Stimulated activated CD8-positive, alpha-beta memory T cell treated with anti-CD3 and anti-CD28 coated beads, Interleukin-2, amount 100 ng/mL, for 48 hours (primary cell): ENCODE data around the gene SNIP1.
"Not testable (repeated sequence)": the region's sequence is repeated elsewhere in the genome, so short reads cannot be mapped to it uniquely, and the experiment has no call there.

Experiments used
- DNase-seq, 2 donors: peaks; one replicate each; pipeline ENCODE4 v3.0.0-alpha.2; 2020; ENCODE audit warnings: low read depth in 2 of 2

Gene SNIP1

GRCh38 chr1:37513795-37514349 is 40.2 kb downstream of the SNIP1 start:
- DNase-seq = peak; percentile 52 to 56

DNA sequence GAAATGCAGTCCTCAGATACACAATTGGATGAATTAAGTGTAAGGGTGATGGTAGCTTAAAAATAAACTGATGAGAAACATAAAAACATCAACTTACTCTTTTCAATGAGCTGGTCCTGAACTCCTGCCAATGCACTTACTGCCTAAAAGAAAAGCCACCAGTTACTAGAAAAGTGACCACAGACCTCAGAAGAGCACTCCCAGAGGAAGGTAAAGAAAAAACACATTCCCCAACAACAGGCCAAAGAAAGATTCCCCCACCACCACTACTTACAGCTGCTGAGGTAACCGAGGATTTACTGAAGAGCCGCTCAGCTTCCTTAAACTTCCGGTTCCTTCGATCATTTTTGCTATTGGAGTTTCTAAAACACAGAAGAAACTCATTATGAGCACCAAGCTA is 44.9 kb downstream of the SNIP1 start:
- no peak for DNase-seq

GRCh38 chr1:37506740-37507139 is 47.4 kb downstream of the SNIP1 start:
- no peak for DNase-seq

- DNase-seq = not testable (repeated sequence)
Measured at GRCh38 chr1:37502791-37503190, 51.3 kb downstream of the SNIP1 start.

GRCh38 chr1:37502104-37502503 is 52.0 kb downstream of the SNIP1 start:
- DNase-seq = no peak

DNA sequence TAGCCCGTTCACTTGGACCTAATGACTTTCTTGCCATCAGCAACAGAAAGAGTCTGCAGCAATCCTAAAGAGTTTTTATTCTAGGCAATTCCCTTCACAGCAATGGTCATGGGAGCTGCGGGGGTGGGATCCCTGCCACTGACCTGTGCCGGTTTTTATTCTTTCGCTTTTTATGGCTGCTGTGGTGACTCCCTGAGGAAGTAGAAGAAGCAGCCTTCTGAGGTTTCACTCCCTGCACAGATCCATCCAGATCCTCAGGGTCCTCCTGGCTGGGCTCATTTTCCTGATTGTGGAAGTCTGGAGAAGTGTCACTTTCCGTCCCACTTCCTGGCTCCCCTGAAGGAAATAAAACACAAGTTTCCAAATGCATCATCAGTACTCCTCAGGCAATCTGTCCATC is 52.4 kb downstream of the SNIP1 start:
- DNase-seq = no peak

DNA sequence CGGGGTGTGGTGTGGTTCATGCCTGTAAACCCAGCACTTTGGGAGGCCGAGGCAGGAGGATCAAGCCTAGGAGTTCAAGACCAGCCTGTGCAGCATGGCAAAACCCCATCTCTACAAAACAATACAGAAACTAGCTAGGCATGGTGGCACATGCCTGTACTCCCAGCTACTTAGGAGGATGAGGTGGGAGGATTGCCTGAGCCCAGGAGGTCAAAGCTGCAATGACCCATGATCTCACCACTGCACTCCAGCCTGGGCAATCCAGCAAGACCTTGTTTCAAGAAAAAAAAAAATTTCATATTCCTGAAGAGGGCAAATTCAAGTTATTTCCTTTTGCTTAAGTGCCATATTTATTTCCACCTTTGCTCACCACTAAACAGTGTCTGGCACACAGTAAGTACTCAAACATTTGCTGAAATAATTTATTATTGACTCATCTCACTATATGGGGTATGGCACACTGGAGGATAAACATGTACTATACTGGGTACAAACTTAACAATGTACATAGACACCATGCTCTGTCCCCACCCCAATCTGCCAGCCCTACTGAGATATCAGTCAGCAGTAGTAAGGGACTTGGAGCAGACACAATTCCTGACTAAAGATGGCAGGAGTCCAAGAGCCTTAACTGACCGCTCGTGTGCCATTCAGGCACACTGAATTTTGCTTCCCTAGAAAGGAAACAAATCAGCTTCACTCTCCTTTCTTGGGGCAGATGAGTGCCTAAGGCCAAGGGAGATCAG is 55.0 kb downstream of the SNIP1 start:
- DNase-seq = no peak

DNA sequence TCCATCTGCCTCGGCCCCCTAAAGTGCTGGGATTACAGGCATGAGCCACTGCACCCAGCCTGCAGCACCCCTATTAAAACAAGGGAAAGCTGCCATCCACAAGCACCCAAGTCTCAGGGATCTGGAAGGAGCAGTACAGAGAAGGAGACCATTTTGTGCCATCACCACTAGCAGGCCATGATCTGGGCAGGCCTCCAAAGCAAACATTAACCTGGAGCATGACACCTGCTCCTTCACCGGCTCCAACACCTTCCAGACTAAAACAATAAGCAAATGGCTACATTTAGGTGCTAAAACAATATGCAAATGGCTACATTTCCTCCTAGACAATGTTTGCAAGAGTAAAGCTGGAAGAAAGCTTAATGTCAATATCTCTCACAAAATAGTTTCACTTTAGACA is 56.3 kb downstream of the SNIP1 start:
- DNase-seq = no peak

DNA sequence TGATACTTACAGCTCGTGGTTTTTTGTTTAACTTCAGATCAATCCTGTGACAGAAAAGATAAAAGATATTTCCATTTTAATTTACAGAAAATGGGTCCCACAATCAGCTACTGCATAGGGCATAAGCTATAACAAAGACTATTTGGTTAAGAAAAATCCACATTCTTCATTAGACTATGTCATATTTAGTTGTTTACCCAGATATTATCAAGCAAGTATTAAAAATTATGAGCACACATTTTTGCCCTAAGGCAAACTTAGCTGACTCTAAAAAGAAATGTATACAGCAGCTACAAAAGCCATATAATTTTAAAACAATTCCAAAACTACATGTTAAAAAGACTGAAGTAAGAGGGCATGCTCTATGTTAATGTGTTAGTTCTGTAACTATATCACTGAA is 58.2 kb downstream of the SNIP1 start:
- DNase-seq = no peak

- no peak for DNase-seq
Measured at GRCh38 chr1:37493336-37494098, 60.6 kb downstream of the SNIP1 start.

DNA sequence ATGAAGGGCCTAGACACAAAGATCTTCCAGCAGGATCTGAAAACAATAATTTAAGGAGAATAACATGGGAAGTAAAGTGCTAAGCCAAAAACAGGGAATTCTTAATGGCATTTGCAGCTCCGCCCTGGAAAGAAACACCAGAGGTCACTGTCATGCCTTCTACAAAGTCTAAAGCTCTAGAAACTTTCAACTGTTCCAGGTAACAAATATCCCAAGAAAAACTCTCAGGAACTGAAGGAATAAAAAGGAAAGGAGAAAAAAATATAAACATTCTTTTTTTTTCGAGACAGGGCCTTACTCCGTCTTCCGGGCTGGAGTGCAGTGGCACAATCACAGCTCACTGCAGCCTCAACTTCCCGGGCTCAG is 66.5 kb downstream of the SNIP1 start:
- DNase-seq = no peak

- DNase-seq = peak in 1 of 2 donors; percentile 71
Measured at GRCh38 chr1:37486680-37487618, 67.1 kb downstream of the SNIP1 start.

- no peak for DNase-seq
Measured at GRCh38 chr1:37485902-37486679, 68.0 kb downstream of the SNIP1 start.
